Activated effector memory CD4-positive, alpha-beta T cell treated with Interleukin-2 at 50 U/mL for 16 hours (primary cell): ENCODE results near the gene FAM149B1.
"Not testable (repeated sequence)": the region's sequence is repeated elsewhere in the genome, so short reads cannot be mapped to it uniquely, and the experiment has no call there.

Source experiments
- DNase-seq: peaks from one replicate; pipeline ENCODE4 v3.0.0-alpha.2; 2020

The FAM149B1 gene

GRCh38 chr10:73167783-73168464, at the start of gene FAM149B1, which contains the start of gene ECD:
FAM149B1 (plus strand) TSS chr10:73168119; CDS start chr10:73168340, 221 bp downstream.
ECD (minus strand) TSS chr10:73168008; CDS start chr10:73163937, 4,071 bp downstream.
- peak; percentile 84 for DNase-seq

GRCh38 chr10:73119457-73119856, 48.5 kb upstream of the FAM149B1 start:
- DNase-seq, result no peak

GRCh38 chr10:73119952-73120351, 48.0 kb upstream of the FAM149B1 start:
- no peak for DNase-seq

- DNase-seq, result no peak
Measured at GRCh38 chr10:73126343-73126742, 41.6 kb upstream of the FAM149B1 start.

GRCh38 chr10:73131301-73131700, 36.6 kb upstream of the FAM149B1 start:
- no peak for DNase-seq

GRCh38 chr10:73131913-73132686, 35.8 kb upstream of the FAM149B1 start:
- no peak for DNase-seq

GRCh38 chr10:73134727-73135126, 33.2 kb upstream of the FAM149B1 start:
- DNase-seq, result no peak

- DNase-seq, result no peak
Measured at GRCh38 chr10:73136627-73137026, 31.3 kb upstream of the FAM149B1 start.

GRCh38 chr10:73139251-73139650, 28.7 kb upstream of the FAM149B1 start:
- DNase-seq, result no peak

- no peak for DNase-seq
Measured at GRCh38 chr10:73141603-73142002, 26.3 kb upstream of the FAM149B1 start.

- DNase-seq, result not testable (repeated sequence)
Measured at GRCh38 chr10:73150633-73151413, 17.1 kb upstream of the FAM149B1 start.

- DNase-seq, result no peak
Measured at GRCh38 chr10:73152009-73152408, 15.9 kb upstream of the FAM149B1 start.

- DNase-seq, result no peak
Measured at GRCh38 chr10:73156054-73156453, 11.9 kb upstream of the FAM149B1 start.

- DNase-seq, result peak; percentile 29
Measured at GRCh38 chr10:73159038-73159648, 8.8 kb upstream of the FAM149B1 start.

GRCh38 chr10:73161079-73161478, 6.8 kb upstream of the FAM149B1 start:
- DNase-seq, result no peak

GRCh38 chr10:73161662-73162061, 6.3 kb upstream of the FAM149B1 start:
- DNase-seq, result no peak

GRCh38 chr10:73163096-73163495, 4.8 kb upstream of the FAM149B1 start:
- no peak for DNase-seq

GRCh38 chr10:73166972-73167371, 947 bp upstream of the FAM149B1 start:
- no peak for DNase-seq

- no peak for DNase-seq
Measured at GRCh38 chr10:73167458-73167782, 499 bp upstream of the FAM149B1 start.

- DNase-seq, result no peak
Measured at GRCh38 chr10:73168465-73168803, 515 bp downstream of the FAM149B1 start.

GRCh38 chr10:73169320-73169719, 1.4 kb downstream of the FAM149B1 start:
- no peak for DNase-seq

GRCh38 chr10:73172867-73173266, 4.9 kb downstream of the FAM149B1 start:
- DNase-seq, result no peak
